Spleen (tissue), 11 donors: ENCODE data around the gene EPN2. TPM values are rescaled to one million over a fixed set of nuclear protein-coding genes. Genes with fewer than 3 reads are reported as not detected.

ENCODE experiments used
- DNase-seq: peaks from one replicate; pipeline ENCODE4 v3.0.0-alpha.2; 2020
- H3K27ac ChIP-seq, 8 donors: fragments of 200-600 bp; sonication (generic) in 7 of 8; 1 replicate in 4 of 8; 2 replicates in 4 of 8; pipeline versions ENCODE4 v1.5.0 to v1.8.0; 2016 to 2021; ENCODE audit warnings: inconsistent platforms in 4 of 8, mild to moderate bottlenecking in 4 of 8, moderate library complexity in 1 of 8
- H3K27me3 ChIP-seq, 7 donors: fragments of 200-600 bp; sonication (generic) in 6 of 7; replicated peaks in 1 of 7; 1 replicate in 4 of 7; 2 replicates in 3 of 7; pipeline versions ENCODE4 v1.5.0 to v1.8.0; 2016 to 2021; ENCODE audit warnings: inconsistent platforms in 3 of 7, mild to moderate bottlenecking in 1 of 7
- H3K36me3 ChIP-seq, 6 donors: fragments of 200-600 bp; sonication (generic) in 5 of 6; 1 replicate in 4 of 6; 2 replicates in 2 of 6; pipeline versions ENCODE4 v1.5.0 to v1.8.0; 2016 to 2021; ENCODE audit warnings: inconsistent platforms in 2 of 6
- H3K4me1 ChIP-seq, 6 donors: fragments of 200-600 bp; sonication (generic) in 5 of 6; 1 replicate in 3 of 6; 2 replicates in 3 of 6; pipeline versions ENCODE4 v1.5.0 to v1.8.0; 2016 to 2021; ENCODE audit warnings: inconsistent platforms in 3 of 6
- H3K4me3 ChIP-seq, 8 donors: fragments of 200-600 bp; sonication (generic) in 7 of 8; 1 replicate in 4 of 8; 2 replicates in 4 of 8; pipeline versions ENCODE4 v1.5.0 to v1.8.0; 2016 to 2021; ENCODE audit warnings: inconsistent platforms in 4 of 8, mild to moderate bottlenecking in 4 of 8, moderate library complexity in 2 of 8
- H3K9me3 ChIP-seq, 8 donors: fragments of 200-600 bp; sonication (generic) in 7 of 8; 1 replicate in 4 of 8; 2 replicates in 4 of 8; pipeline versions ENCODE4 v1.5.0 to v1.8.0; 2016 to 2021; ENCODE audit warnings: inconsistent platforms in 4 of 8
- CTCF ChIP-seq, 11 experiments: fragments of 200-600 bp in 7 of 11; fragments of 450-650 bp in 4 of 11; sonication (generic) in 4 of 11; IDR thresholded peaks in 8 of 11; conservative IDR thresholded peaks in 3 of 11; 1 replicate in 7 of 11; 2 replicates in 4 of 11; pipeline versions ENCODE4 v1.4.0 to v1.8.0; 2016 to 2021; ENCODE audit warnings: antibody characterized with exemption in 11 of 11, inconsistent platforms in 4 of 11, mild to moderate bottlenecking in 1 of 11
- POLR2A ChIP-seq, 3 donors: fragments of 450-650 bp; IDR thresholded peaks; one replicate each; pipeline ENCODE4 v1.5.1; 2017; ENCODE audit warnings: antibody characterized with exemption in 3 of 3, mild to moderate bottlenecking in 1 of 3
- POLR2AphosphoS5 ChIP-seq, 3 donors: sonication (generic); formaldehyde crosslinking; IDR thresholded peaks; one replicate each; pipeline ENCODE4 v1.5.1; 2017; ENCODE audit warnings: antibody characterized with exemption in 3 of 3
- WGBS, 5 donors: extraction: QIAGEN DNeasy Blood & Tissue Kit in 3 of 5; methylation state at CpG; one replicate each; pipeline versions ENCODE4 v1.1.5 to v1.1.7; 2013 to 2018; 5-methylcytosine and 5-hydroxymethylcytosine counted together
- intact Hi-C: fragments of 100-400 bp; cut with DNase I; formaldehyde crosslinking; loops from one replicate; pipeline ENCODE4 v1.15.0; 2023; ENCODE audit warnings: low total_unique reads
- polyA plus RNA-seq, 3 donors: library from polyadenylated mRNA; stranded (reverse); fragments of 200-250 nt; gene quantifications; one replicate each; pipeline ENCODE4 v1.2.1, GENCODE V29; 2013
- total RNA-seq, 7 donors: library from RNA; depleted of rRNA in 3 of 7; stranded (reverse); fragments of >200 nt in 3 of 7; fragmentation: NEBNext Ultra II Directional in 4 of 7; extraction: Animal tissue kit (Norgen Biotek cat#: 25700) in 4 of 7; gene quantifications; one replicate each; pipeline versions ENCODE4 v1.1.0 to v1.2.1, GENCODE V29; 2016 to 2021
- donor health status: healthy with polysubstance abuse.
- donor health status: DM: no; HTN: no; CAD: no; lungs with moderate emphysema.
- donor health status: DM: no; HTN: no; CAD: no.
- donor health status: Bipolar disorder and iron deficiency.
- donor health status: healthy.
- donor health status: DM: no; HTN: no; CAD: no.
- donor health status: DM: yes; HTN: yes; CAD: no.

The EPN2 gene
- total and polyA plus RNA-seq, 10 donors = 5.4 to 59.6 (median 31.5) TPM

GRCh38 chr17:19298569-19299213, 61.5 kb downstream of the EPN2 start:
- WGBS, 5 donors = 85 to 91% (median 89%) methylated on average over 6 of the region's 6 CpGs
- H3K4me1 ChIP-seq = peaks cover 19 to 57% (median 26%) of the 10 kb centered on the region in 6 donors
- H3K27ac ChIP-seq = no peak overlapping the region

DNA sequence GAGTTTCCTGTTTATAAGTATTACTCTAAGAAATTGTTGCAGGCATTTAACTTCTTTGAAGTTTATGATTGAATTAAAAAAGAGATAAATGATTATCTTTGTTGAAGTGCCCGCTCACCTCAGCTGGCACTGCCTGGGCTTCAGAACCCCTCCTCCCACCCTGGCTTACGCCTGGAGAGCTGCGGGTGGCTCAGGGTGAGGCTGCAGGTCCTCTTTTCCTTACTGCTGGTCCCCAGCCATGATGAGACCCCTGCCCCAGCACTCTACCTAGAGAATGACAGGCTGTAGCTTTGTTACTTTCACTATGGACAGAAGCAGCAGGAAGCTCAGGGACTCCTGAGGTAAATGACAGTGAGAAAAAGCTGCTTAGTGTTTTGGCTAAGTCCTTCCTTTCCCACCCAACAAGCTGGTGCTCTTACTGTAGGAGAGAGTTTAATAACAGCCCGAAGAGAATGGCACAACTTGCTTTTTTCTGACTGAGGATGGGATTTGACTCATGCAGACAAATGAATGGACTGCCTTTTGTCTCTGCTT, 62.1 kb downstream of the EPN2 start:
- no peak for DNase-seq
- intact Hi-C loops = no loop called here
- Histone ChIP-seq H3K9me3 (no peaks in the 10 kb centered on the region), H3K27ac (no peak overlapping the region), H3K27me3 (peaks cover 0 to 23% (median 0%) of the 10 kb centered on the region in 7 donors), H3K4me1 (peaks cover 23 to 60% (median 32%) of the 10 kb centered on the region in 6 donors), H3K4me3 (no peak overlapping the region), H3K36me3 (no peaks in the 10 kb centered on the region)
- TF ChIP-seq POLR2AphosphoS5 (IDR thresholded peaks at IDR 0.05) (no peak), CTCF (IDR thresholded peaks at IDR 0.05 in 8 of 11, conservative IDR thresholded peaks at IDR 0.05 in 3 of 11) (no peak), POLR2A (IDR thresholded peaks at IDR 0.05) (no peak)
- 76 to 91% (median 84%) methylated on average over 4 of the region's 4 CpGs for WGBS, 5 donors

More at GRCh38 chr17:19298569-19299213, 61.5 kb downstream of the EPN2 start:
- H3K9me3 ChIP-seq = no peaks in the 10 kb centered on the region
- TF ChIP-seq CTCF (IDR thresholded peaks at IDR 0.05 in 8 of 11, conservative IDR thresholded peaks at IDR 0.05 in 3 of 11) (no peak), POLR2A (IDR thresholded peaks at IDR 0.05) (no peak), POLR2AphosphoS5 (IDR thresholded peaks at IDR 0.05) (no peak)
- H3K4me3 ChIP-seq = no peak overlapping the region
- no peak for DNase-seq
- intact Hi-C loops = no loop called here
- H3K36me3 ChIP-seq = no peaks in the 10 kb centered on the region
- peaks cover 0 to 23% (median 0%) of the 10 kb centered on the region in 7 donors for H3K27me3 ChIP-seq

DNA sequence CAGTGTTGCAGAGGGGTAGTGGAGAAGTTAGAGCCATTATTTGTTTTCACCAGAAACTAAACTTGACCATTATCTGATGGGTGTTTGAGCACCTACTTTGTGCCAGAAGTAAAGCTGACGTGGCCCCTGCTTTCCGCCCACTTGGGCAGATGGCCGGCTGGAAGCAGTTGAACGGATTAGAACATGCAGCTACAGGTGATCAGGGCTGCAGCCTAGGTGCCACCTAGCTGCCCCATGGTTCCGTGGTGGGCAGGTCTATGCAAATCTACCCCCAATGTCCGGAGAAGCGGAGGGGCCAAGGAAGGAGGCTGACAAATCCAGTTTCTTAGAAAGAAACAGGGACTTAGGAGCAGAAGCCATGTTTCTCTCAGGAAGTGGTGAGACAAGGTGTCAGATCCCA, 62.7 kb downstream of the EPN2 start:
- intact Hi-C loops = no loop called here
- Histone ChIP-seq H3K36me3 (no peaks in the 10 kb centered on the region), H3K4me1 (peaks cover 28 to 60% (median 38%) of the 10 kb centered on the region in 6 donors), H3K4me3 (no peak overlapping the region), H3K27ac (no peak overlapping the region), H3K9me3 (no peaks in the 10 kb centered on the region), H3K27me3 (peaks cover 0 to 23% (median 0%) of the 10 kb centered on the region in 7 donors)
- WGBS, 5 donors = 93 to 97% (median 96%) methylated on average over 7 of the region's 7 CpGs
- TF ChIP-seq POLR2A (IDR thresholded peaks at IDR 0.05) (no peak), CTCF (IDR thresholded peaks at IDR 0.05 in 8 of 11, conservative IDR thresholded peaks at IDR 0.05 in 3 of 11) (no peak), POLR2AphosphoS5 (IDR thresholded peaks at IDR 0.05) (no peak)
- DNase-seq = no peak

- Histone ChIP-seq H3K4me3 (no peak overlapping the region), H3K36me3 (no peaks in the 10 kb centered on the region), H3K9me3 (no peaks in the 10 kb centered on the region), H3K27me3 (peaks cover 0 to 23% (median 0%) of the 10 kb centered on the region in 7 donors), H3K27ac (peak overlapping the region in 5 of 8 donors; percentile 13 to 82 (median 71)), H3K4me1 (peaks cover 43 to 66% (median 50%) of the 10 kb centered on the region in 6 donors)
- WGBS, 5 donors = 82 to 87% (median 85%) methylated on average over 5 of the region's 5 CpGs
- intact Hi-C loops = no loop called here
- DNase-seq = peak; percentile 65
- TF ChIP-seq CTCF (IDR thresholded peaks at IDR 0.05 in 8 of 11, conservative IDR thresholded peaks at IDR 0.05 in 3 of 11) (no peak), POLR2AphosphoS5 (IDR thresholded peaks at IDR 0.05) (no peak), POLR2A (IDR thresholded peaks at IDR 0.05) (no peak)
Observed at GRCh38 chr17:19301274-19301951, 64.2 kb downstream of the EPN2 start.
